HG03280 (cell line): ENCODE results near the gene ZNF597.

Source experiments
- ATAC-seq: cut with Tn5 transposase; IDR thresholded peaks from one replicate; pipeline ENCODE4 v1.9.1; 2021; ENCODE audit warnings: mild to moderate bottlenecking, moderate library complexity; ENCODE audit not compliant: unreplicated experiment

ZNF597 gene, protein sequence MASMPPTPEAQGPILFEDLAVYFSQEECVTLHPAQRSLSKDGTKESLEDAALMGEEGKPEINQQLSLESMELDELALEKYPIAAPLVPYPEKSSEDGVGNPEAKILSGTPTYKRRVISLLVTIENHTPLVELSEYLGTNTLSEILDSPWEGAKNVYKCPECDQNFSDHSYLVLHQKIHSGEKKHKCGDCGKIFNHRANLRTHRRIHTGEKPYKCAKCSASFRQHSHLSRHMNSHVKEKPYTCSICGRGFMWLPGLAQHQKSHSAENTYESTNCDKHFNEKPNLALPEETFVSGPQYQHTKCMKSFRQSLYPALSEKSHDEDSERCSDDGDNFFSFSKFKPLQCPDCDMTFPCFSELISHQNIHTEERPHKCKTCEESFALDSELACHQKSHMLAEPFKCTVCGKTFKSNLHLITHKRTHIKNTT

DNA sequence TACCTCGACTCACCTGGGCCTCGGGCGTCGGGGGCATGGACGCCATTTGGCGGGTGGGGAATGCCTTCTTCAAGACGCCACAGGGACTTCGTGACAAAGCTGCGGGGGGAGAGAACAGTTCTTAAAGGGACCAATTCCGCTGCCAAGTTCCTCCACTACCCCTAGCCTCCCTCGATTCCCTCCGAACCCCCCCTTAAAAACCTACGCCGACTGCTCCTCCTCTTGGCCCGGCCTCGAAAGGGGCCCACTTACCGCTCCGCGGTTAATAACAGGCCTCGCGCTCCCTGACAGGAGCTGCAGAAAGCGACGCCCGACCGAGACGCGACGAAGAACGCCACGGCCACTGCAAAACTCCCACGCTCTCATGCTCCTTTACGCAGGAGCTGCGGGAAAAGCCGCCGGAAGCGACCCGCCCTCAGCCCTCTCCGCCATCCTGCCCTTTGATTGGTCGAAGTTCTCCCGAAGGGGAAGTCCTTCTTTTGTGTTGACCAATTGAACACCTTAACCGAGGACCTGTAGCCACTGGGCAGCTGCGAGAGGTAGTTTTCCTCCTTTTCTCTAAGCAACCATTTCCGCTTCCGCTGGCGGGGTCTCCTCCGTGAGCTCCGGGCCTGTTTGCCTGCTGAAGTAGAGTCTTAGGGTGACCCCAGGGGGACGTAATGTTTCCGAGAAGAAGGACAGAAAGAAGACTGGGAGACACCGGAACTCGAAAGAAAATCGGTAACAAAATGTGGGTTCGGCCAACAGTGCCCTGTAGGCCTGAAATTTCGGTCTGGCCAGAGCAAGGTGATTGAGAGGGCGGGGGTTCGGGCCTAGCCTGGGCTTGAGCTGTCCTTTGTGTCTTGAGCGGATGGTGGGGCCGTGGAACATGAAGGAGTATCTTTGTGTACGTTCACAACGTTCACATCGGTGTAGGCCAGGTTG, at the start of gene ZNF597, which contains the start of gene NAA60:
Gene ZNF597 (minus strand): TSS at position 397 of the 924 bp plus-strand sequence. CDS start 351 bp downstream, at position 46.
Gene NAA60 (plus strand): TSS at position 573 of the 924 bp plus-strand sequence. CDS start 32,548 bp downstream, outside the sequence.
- ATAC-seq: peak; percentile 91

DNA sequence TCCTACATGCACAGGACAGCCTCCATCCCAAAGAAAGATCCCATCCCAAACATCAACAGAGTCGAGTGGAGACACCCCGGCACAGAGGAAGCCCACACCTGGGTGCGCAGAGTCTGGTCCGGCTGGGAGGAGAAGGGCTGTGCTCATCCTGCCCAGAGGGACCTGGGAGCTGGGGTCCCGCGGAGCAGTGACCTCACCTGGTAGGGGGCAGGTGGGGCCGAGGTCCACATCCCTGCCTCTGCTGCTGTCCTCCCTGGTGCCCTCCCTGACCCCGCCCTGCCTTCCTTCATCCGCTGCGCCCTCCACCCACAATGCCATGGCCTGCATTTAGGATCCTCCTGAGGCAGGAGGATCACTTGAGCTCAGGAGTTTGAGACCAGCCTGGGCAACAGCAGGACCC, 49.1 kb upstream of the ZNF597 start:
- ATAC-seq: no peak

DNA sequence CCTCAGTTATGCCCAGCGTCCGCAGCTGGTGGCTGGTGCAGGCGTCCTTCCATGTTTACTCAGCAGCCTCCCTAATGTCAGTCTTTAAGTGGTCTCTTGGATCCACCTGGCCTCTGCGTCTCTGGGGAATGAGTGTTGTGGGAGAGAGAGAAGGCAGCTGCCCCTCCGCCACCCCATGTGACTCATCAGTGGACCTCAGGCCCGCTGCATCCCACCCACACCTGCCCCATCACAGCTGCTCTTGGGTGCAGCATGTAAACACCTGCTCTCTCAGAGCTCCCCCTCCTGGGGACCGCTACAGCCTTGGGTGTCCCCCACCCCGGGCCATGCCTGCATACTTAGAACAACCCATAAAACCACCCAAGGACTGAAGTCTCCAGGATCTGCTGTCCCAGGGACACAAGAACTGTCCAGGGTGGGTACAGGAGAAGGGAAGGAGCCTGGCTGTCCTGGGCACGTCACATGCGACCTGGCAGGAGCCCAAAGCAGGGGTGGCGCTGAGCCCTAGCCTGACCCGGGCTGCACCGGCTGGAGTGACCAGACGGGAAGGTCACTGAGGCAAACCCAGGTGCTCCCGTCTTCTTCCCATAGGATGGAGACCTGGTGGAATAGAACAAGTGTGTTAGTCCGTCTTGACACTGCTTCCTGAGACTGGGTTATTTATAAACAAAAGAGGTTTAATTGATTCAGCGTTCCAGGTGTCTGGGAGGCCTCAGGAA, 47.8 kb upstream of the ZNF597 start:
- ATAC-seq: no peak

DNA sequence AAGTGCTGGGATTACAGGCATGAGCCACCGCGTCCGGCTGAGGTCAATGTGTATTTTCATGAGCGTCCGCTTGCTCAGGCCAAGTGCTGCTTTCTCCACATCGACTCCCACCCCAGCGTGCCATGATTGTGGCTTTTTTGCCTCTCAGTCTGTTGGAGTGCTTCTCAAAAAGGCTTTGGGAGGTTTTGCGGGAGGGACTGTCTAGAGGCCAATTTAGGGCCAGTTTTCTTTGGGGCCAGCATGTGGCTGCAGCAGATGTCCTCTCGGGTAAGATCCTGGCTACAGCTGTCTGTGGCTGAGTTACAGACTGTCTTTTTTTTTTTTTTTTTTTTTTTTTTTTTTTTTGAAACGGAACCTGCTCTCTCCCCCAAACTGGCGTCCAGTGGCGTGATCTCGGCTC, 45.5 kb upstream of the ZNF597 start:
- ATAC-seq: no peak

DNA sequence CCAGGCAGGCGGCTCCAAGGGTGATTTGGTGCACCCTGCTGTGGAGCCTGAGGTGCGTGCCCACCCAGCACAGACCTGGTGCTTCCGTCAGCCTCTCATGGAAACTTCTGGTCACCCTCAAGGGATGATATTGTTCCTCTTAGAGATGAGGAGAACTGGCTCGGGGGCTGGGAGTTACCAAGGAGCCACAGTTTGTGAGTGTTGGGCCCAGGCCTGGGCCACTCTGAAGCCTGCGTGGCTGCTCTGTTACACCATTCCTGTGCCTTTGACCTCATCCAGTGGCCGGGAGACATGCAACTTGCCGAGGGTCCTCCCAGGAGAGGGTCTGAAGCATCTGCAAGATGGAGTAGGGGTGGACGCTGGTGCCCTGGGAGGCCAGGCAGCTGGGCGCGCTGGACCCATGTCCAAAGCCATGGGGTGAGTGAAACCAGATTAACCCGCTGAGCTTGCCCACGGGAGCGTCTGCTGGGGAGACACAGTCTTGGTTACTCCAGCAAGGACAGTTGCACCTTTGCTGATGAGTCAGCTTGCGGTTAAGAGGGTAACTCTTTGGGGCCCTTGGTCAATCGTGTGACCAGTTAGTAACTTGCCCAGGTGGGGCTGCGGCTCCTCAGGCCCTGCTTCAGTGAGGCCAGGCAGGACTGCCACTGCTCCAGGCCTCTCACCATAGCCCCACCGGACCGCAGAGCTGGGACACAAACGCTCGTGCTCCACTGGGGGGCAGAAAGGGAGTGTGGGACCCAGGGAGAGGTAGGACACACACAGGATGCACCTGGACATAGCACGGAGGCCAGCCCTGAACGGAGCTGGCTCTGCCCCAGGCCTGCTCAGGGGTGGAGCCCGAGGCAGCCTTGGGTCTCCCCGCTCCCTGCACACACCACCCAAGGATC, 44.5 kb upstream of the ZNF597 start:
- ATAC-seq: no peak

DNA sequence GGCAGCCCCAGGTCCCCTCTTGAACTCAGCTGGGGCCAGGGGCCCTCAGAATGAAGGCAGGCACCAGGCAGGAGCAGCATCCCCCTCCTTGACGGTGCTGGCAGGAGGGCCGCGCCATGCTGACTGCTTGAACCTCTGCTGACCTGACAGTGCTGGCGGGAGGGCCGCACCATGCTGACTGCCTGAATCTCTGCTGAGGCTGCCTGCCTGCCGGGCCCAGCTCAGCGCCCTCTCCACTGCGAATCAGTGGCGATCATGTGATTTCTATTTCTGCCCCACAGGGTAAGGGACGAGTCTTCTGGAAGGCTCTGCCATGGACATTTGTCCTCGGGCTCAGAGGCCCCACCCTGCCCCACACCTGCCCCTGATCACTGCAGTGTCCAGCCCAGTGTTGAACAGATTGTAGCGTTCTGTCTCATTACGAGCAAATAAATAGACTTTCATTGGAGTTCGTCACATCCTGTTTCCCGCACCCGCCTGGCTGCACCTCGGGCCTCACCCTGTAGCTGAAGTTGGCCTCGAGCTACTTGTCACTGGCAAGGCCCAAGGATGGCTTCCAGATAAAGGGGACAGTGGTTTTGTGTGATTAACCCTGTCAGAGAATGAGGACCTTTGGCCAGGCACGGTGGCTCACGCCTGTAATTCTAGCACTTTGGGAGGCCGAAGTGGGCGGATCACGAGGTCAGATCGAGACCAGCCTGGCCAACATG, 43.4 kb upstream of the ZNF597 start:
- no peak for ATAC-seq

DNA sequence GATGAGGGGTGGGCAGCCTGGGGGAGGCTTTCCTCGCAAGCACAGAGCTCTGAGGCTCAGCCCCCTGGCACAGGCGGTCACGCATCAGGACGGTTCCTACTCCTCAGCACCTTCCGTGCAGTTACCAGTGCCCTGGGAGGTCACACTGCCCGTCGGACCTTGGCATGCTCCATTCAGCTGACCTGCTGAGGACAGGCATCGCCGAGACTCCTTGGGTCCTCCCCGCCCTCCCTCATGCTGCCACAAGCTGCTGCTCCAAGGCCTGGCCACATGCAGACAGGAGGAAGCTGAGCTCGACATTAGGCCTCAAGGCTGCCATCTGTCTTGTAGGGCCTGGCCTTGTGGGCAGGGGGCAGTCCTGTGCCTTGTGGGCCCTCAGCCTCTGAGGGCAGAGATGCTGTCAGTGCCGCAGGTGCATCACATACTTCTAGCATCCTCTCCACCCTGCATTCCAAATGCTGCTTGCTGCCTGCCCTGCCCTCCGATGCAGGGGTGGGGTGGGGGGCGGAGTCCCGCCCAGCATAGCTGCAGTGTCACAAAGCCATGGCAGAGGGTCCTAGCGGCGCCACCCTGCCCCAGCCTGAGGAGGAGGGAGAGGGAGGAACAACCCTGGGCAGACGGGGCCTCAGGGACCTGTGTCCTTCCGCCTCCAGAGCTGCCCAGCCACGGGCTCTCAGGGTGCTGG, 42.7 kb upstream of the ZNF597 start:
- ATAC-seq: no peak

DNA sequence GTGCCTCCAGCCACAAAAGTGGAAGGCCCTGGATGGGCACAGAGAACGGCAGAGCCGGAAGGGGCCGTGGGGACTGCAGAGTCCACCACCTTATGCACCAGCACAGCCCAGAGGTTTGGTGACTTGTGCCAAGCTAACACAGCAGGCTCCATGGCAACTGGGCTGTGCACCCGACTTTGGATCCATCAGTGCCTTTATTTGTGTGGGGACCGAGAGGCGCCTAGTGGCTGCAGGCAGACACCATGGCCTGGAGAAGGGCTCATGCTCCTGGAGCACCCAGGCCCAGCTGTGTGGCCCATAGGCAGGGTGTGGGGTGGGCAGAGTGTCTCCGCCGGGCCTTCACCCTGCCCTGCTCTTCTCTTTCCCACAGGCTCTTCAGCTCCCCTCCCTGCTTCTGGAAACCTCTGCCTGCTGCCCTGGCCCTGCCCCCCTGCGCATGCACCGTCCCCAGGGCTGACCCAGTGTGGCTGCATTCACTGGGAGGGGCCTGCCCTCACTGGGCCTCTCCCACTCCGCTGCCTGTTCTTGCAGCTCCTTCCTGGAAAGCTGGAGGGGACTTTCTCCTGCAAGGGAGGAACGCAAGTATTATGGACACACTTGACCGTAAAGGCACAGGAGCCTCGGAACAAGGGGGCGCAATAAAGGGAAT, 41.9 kb upstream of the ZNF597 start:
- ATAC-seq: no peak

DNA sequence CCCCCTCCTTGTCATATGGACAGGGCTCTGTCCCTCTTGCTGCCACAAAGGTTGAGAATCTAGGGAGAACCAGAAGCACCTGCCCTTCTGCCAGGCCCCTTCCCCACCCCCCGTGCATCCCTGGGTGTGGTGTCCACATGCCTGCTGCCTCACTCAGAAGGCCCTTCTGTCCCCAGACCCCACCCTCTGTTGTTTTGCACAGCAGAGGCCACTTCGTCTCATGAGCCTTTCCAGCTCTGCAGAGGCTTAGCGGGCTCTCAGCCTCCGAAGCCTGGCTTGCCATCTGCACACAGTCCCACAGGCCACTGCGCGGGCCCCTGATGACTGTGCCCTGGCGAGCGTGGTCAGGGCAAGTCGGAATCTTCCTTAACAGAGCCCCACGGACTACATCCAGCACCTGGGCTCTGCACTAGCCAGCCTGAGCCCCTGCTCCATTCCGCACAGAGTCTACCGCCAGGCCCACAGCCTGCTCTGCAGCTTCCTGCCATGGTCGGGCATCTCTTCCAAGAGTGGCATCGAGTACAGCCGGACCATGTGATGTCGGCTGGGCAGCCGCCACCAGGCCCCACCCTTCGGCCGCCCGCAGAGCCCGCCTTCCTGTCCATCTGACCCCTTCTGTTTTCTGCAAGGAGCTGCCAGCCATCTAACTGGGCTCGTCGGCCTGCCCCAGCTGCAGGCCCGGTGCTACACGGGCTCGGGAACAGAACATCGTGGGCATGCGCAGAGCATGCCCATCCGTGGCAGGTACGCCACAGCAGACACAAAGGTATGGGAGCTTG, 41.2 kb upstream of the ZNF597 start:
- no peak for ATAC-seq

DNA sequence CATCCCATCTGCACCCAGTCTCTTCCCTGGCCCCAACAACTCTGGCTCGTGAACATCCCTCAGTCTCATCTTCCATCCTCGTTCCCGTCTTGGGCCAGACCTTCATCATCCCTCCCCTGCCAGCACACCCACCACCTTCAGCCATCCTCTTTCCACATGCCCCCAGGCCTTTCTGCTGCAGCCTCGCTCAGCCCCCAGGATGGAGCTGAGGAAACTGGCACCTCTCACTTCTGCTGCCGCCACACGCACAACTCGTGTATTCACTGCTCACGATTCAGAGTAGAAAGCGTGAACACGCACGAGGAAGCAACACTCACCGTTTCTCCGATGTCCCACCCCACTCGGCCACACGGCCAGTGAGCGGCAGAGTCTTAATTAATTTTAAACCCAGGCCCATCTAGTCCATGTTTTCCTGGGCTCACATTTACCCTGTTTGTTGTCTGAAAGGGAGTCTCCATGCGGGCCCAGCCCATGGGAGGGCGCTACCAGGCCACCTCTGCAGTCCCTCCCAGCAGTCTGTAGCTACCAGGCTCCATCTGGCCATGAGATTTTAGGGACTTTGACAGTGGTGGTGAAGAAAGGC, 39.4 kb upstream of the ZNF597 start:
- no peak for ATAC-seq

DNA sequence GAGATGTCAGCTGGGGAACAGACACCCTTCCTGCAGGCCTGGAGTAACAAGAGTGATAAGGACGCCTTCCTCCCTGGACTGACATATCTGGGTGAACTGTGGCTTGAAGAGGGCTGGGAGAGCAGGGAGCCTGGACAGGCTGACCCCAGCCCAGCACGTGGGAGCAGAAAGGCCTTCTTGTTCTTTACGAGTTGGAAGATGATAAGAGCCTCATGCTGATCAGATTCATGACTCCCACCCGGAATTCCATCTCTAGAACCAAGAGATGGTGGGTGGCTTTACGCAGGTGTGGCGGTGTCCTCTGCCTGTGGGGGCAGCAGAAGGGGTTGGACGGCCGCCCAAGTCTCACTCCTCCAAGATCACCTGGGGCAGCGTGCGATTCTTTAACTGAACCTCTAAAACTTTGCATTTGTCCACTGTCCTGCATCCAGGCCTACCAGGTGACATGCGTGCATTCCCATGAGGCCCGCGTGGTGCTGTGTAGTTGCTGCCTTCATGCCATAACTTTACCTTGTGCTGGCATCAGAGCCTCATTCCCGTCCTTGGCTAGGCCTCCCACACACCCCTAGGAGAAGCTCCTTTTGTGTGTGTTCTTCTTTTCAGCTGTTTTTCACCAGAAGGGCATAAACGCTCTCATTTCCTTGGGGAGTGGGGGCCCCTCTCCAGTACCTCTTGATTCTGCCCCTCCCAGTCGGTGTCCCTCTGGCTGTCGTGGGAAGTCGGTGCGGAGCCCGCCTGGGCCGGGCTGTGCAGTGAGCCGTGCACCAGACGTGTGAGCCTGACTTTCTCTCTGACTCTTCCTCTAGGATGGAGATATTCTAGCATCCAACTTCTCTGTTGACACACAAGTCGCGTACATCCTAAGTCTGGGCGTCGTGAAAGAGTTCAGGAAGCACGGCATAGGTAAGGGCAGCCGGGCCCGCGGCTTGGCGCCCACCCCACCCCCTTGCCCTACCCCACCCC, 38.7 kb upstream of the ZNF597 start:
- ATAC-seq: no peak

DNA sequence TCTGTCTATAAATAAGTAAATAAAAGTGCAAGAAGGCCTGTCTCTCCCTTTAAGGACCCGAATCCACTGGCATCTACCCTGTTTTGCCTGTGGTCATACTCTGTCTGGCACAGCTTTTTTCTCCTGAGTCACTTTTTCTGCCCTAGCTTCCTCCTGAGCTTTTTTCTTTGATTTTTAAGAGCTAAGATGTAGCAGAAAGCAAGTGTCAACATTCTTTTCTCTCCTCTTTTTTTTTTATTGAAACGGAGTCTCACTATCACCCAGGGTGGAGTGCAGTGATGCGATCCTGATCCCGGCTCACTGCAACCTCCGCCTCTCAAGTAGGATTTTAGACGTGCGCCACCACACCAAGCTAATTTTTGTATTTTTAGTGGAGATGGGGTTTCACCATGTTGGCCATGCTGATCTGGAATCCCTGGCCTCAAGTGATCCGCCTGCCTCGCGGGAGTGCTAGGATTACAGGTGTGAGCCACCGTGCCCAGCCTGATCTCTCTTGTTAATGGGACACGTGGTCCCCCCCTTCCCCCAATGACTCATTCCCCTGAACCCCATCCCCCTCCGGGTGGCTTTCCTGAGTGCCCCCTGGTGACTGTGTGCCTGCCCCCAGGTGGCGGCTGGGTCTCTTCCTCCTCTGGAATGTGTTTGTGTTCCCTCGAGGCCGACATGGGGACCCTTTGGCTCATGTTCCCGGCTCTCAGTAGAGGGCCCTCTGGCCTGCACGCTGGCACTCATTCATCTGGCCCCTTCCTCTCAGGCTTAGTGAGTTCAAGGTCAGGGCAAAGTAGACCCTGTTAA, 37.8 kb upstream of the ZNF597 start:
- no peak for ATAC-seq

DNA sequence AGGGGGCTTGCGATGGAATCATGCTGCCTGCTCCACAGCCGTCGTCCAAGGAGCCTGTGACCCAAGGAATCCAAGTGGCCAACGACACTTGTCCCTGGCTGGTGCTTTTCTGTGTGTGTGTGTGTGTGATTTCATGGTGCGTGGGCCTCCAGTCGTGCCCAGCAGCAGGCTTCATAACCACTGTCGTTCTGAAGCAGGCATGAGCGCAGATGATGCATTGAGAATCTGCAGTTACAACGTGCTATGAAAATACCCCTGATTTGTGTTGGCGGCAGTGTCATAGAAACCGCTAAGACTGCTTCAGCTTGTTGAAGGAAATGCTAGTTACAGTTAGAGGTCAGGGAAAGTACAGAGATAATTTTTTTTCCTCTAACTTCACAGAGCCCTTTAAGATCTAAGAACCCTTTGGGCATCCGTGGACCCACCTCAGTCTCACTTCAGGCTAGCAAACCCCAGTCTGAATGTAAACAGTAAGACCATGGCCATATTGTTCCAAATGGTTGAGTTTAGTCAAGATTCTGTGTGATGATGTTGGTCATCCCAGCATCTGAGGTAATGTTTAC, 36.4 kb upstream of the ZNF597 start:
- no peak for ATAC-seq

DNA sequence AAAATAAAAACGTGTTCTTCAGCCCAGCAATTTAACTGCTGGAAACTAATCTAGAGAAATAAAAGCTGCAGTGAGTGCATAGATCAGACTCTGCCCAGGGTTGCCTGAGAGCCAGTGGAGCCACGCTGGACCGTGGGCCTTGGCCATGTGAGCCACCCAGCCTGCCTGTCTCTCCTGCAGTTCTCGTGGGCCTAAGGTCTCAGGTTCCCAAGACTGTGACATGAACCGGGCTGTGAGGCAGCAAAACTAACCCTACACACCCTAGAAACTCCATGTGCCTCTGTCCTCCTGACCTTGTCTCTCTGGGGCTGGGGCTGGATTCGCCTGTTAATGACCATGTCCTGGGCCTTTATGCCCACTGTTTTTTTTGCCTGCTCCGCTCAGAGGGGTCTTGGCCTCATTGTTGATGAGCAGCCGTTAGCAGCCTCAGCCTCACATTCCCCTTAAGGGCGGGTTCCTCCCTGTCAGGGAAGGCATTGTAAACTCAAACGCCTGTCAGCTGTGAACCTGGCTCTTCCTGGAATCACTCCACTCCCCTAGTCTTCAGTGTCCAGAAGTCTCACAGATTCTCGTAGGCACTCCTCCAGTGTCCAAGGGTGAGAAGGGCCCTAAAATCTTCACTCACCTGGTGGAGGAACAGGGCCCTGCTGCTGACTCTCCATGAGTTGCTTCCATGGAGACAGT, 35.1 kb upstream of the ZNF597 start:
- no peak for ATAC-seq
